HG02571 (cell line): Measurements from ENCODE around the gene AGXT2.
A peak's percentile ranks its signal among the peaks of the same experiment; 100 is the strongest.
"Not testable (repeated sequence)": the region's sequence is repeated elsewhere in the genome, so short reads cannot be mapped to it uniquely, and the experiment has no call there.

Experiments
- ATAC-seq: cut with Tn5 transposase; IDR thresholded peaks from one replicate; pipeline ENCODE4 v1.9.1; 2021; ENCODE audit warnings: mild to moderate bottlenecking, moderate library complexity; ENCODE audit not compliant: unreplicated experiment

Gene AGXT2

DNA sequence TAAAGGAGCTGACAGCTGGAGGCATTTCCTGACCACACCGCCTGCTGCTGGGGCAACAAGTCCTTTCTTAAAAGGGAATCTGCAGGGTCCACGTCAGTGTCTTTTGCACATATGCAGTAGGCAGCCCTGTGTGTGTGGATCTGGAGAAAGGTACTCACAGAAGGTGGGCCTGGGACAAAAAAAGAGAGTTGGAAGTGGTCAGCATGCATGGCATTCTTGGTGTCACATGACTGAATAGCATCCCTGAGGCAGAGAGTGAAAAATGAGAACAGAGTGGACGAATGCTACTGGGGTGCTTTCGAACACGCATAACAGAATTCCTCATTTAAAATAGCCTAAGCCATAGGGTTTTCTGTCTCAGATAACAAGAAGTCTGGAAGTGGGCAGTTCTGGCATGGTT is 71.4 kb downstream of the AGXT2 start:
- ATAC-seq = no peak

DNA sequence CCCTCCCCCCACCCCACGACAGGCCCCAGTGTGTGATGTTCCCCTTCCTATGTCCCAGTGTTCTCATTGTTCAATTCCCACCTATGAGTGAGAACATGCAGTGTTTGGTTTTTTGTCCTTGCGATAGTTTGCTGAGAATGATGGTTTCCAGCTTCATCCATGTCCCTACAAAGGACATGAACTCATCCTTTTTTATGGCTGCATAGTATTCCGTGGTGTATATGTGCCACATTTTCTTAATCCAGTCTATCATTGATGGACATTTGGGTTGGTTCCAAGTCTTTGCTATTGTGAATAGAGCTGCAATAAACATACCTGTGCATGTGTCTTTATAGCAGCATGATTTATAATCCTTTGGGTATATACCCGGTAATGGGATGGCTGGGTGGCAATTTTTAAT is 76.1 kb downstream of the AGXT2 start:
- ATAC-seq = not testable (repeated sequence)

DNA sequence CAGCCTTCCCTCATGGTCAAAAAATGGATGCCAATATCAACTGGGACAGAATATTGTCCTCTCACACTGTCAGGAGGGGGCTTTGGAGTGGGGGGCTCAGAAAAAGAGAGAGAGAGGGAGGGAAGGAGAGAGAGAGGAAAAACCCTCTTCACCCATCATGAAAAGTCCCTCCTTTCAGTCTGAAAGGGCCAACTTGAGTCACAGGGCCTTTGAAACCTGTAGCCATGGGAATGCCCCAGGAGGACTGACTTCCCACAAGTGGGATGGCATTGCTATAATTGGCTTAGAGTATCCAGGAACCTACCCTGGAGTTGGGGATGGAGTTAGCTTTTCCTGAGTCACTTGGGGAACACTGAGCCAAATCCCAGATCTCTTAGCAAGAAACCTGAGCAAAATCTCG is 77.2 kb downstream of the AGXT2 start:
- no peak for ATAC-seq

DNA sequence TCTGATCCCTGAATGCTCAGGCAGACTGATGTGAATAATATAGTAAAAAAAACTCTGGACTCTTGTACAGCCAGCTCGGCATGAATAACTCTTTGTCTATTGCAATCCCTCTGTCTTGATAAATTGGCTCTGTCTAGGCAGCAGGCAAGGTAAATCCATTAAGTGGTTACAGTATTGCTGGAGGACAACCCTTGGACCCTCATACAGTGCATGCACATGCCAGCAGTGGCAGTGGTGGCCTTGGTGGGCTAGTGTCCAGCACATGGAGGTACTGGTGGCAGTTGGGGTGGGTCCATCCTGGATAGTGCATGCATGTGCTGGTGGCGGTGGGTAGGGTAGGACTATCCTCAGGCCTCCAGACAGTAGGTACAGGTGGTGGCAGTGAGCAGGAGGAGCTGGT is 79.5 kb downstream of the AGXT2 start:
- ATAC-seq = no peak

DNA sequence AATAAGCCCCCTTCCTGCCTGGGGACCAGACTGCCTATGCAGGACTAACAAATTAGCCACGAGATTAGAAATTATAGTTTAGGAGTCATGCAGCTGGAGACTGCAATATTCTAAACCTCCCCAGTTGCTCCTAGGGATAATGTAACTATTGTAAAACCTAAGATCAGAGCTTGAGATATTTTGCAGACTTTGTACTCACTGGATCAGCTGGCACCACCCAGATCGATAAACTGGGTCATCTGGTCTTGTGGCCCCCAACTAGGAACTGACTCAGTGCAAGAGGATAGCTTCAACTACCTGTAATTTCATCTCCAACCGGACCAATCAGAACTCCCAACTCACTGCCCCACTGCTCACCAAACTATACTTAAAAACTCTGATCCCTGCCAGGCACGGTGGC is 80.2 kb downstream of the AGXT2 start:
- no peak for ATAC-seq

DNA sequence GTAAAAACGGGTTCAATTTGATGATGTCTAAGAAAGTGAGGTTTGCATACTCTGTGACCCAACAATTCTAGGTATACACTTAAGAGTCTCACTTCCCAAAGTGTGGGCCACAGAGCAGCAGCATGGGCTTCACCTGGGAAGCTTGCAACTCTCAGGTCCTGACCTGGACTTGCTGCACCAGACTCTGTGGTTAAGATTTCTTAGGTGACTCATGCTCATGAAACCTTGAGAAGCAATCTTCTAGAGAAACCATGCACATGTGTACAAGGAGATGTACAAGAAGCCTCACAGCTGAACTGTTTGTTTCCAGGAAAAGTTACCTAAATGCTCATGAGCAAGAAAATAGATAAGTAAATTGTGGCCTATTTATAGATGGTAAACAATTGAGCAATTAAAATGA is 88.4 kb downstream of the AGXT2 start:
- peak; percentile 88 for ATAC-seq

DNA sequence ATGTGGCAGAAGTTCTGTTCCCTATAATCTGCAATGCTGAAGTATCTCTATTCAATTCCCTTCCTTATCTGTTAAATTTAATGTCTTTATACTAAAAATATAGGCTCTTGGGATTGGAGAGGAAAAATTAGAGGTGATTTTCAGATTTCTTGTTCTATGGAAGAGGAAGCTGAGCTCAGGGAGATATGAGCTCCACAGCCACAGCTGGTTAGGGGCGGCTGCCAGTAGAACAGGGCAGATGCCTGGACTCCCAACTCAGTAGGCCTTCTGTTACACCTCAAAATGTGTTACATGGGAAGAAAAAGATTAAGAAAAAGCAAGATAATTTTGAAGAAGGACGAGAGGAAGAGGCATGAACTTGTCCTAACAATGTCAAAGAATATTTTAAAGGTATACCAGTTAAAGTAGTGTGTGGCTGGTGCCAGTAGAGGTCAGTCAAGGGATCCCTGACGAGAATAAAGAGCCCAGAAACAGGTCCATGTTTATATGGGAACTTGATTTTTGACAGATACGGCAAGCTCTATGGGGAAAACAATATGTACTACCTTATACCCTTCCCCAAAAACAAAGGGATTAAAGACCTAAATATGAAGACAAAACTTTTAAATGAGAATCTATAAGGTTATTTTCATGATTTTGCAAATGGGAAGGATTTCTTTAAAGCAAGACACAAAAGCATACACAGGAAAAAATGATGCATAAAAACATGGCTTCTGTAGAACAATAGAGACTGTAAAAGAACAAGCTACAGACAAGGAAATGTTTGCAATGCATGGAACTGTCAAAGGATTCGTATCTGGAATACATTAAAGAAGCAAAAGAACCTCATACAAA is 89.7 kb downstream of the AGXT2 start:
- ATAC-seq = no peak

DNA sequence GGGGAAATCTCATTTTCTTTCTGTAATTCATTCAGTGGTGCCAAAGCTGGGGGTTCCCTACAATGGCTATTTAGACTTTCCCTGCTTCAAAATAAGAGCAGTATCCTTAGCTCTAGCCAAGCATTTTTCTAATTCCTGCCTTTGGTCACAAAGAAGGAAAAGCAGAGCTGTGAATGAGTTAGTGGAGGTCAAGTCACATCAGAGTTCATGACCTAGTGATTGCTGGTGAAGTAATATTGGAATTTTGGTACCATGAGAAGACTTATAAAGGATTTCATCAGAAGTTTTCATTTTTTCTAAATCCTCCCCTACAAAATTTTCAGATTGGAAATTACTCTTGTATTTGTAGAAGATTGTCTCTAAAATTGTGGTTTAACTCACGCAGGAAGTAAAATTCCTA is 90.4 kb downstream of the AGXT2 start:
- ATAC-seq = no peak
